HL-60 (cell line): ENCODE measurements around the gene TSHZ1.

ENCODE experiments used
- GABPA ChIP-seq: IDR thresholded peaks from 2 replicates; pipeline ENCODE4 v1.6.1; 2012; ENCODE audit warnings: low read depth
- POLR2AphosphoS5 ChIP-seq: IDR thresholded peaks from 2 replicates; pipeline ENCODE4 v1.6.1; 2012; ENCODE audit warnings: low read depth
- SPI1 ChIP-seq: IDR thresholded peaks from 2 replicates; pipeline ENCODE4 v1.6.1; 2012; ENCODE audit warnings: low read depth, mild to moderate bottlenecking, borderline replicate concordance
- TF ChIP-seq, protein P1 (sequence below): IDR thresholded peaks from one replicate; pipeline ENCODE4 v1.5.1; 2011; ENCODE audit warnings: low read length, control low read depth, inconsistent platforms; ENCODE audit not compliant: insufficient read depth
- TF ChIP-seq, protein P2 (sequence below): IDR thresholded peaks from 2 replicates; pipeline ENCODE4 v1.6.1; 2012; ENCODE audit warnings: low read depth; ENCODE audit not compliant: insufficient replicate concordance

DNA sequence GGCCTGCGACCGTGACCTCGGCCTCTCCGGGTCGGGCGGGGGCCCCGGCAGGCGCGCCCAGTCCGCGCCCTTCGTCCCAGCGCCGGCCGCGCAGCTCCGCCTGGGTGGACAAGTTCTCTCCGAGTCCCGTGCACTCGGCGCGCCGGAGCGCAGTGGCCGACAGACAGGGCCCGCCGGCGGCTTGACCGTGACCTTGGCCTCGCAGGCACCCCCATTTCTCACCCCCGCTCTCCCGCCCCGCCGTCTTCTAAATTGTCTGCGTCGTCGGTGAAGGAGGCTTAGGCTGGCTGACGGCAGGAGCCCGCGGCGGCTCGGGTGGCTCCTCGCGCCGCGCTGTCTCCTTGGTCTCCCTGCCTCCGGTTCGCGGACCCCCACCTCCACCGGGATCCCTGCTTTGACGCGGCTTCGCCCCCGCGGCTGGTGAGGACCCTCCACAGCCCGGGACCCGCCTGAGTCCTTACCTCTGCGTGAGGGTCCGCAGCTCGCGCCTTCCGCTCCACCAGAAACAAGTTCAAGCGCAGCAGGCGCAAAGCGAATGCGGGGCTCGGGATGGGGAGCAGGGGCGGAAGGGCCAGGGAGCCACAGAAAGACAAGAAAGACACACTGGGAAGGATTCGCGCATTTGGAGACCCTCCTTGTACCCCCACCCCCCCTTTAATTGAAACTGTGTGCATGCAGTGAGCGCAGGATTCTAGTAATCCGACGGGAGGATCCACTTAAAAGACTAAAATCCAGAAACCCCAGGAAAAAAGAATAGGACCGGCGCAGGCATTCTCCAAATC, 5.7 kb upstream of the TSHZ1 start:
- TF ChIP-seq, protein P1, sequence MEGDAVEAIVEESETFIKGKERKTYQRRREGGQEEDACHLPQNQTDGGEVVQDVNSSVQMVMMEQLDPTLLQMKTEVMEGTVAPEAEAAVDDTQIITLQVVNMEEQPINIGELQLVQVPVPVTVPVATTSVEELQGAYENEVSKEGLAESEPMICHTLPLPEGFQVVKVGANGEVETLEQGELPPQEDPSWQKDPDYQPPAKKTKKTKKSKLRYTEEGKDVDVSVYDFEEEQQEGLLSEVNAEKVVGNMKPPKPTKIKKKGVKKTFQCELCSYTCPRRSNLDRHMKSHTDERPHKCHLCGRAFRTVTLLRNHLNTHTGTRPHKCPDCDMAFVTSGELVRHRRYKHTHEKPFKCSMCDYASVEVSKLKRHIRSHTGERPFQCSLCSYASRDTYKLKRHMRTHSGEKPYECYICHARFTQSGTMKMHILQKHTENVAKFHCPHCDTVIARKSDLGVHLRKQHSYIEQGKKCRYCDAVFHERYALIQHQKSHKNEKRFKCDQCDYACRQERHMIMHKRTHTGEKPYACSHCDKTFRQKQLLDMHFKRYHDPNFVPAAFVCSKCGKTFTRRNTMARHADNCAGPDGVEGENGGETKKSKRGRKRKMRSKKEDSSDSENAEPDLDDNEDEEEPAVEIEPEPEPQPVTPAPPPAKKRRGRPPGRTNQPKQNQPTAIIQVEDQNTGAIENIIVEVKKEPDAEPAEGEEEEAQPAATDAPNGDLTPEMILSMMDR: no peak
- TF ChIP-seq POLR2AphosphoS5: no peak
- TF ChIP-seq, protein P2, sequence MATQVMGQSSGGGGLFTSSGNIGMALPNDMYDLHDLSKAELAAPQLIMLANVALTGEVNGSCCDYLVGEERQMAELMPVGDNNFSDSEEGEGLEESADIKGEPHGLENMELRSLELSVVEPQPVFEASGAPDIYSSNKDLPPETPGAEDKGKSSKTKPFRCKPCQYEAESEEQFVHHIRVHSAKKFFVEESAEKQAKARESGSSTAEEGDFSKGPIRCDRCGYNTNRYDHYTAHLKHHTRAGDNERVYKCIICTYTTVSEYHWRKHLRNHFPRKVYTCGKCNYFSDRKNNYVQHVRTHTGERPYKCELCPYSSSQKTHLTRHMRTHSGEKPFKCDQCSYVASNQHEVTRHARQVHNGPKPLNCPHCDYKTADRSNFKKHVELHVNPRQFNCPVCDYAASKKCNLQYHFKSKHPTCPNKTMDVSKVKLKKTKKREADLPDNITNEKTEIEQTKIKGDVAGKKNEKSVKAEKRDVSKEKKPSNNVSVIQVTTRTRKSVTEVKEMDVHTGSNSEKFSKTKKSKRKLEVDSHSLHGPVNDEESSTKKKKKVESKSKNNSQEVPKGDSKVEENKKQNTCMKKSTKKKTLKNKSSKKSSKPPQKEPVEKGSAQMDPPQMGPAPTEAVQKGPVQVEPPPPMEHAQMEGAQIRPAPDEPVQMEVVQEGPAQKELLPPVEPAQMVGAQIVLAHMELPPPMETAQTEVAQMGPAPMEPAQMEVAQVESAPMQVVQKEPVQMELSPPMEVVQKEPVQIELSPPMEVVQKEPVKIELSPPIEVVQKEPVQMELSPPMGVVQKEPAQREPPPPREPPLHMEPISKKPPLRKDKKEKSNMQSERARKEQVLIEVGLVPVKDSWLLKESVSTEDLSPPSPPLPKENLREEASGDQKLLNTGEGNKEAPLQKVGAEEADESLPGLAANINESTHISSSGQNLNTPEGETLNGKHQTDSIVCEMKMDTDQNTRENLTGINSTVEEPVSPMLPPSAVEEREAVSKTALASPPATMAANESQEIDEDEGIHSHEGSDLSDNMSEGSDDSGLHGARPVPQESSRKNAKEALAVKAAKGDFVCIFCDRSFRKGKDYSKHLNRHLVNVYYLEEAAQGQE: no peak
- TF ChIP-seq SPI1: no peak
- TF ChIP-seq GABPA: no peak
